GM12873 (cell line): ENCODE results near the gene CIB4.

Experiments used
- CTCF ChIP-seq: IDR thresholded peaks from 2 replicates; pipeline ENCODE4 v1.5.1; 2012; ENCODE audit warnings: low read depth, mild to moderate bottlenecking, moderate library complexity, low read length, control low read depth; ENCODE audit not compliant: insufficient read depth; ENCODE audit errors: missing control alignments

The CIB4 gene

GRCh38 chr2:26588576-26588975 is 52.6 kb downstream of the CIB4 start:
- TF ChIP-seq CTCF = no peak

GRCh38 chr2:26587994-26588393 is 53.2 kb downstream of the CIB4 start:
- no peak for TF ChIP-seq CTCF

GRCh38 chr2:26585966-26586365 is 55.2 kb downstream of the CIB4 start:
- no peak for TF ChIP-seq CTCF

- TF ChIP-seq CTCF = no peak
These were observed 56.1 kb downstream of the CIB4 start for GRCh38 chr2:26585100-26585499.

- no peak for TF ChIP-seq CTCF
These were observed 56.5 kb downstream of the CIB4 start for GRCh38 chr2:26584656-26585055.

GRCh38 chr2:26584191-26584590 is 57.0 kb downstream of the CIB4 start:
- no peak for TF ChIP-seq CTCF

- TF ChIP-seq CTCF = no peak
These were observed 57.7 kb downstream of the CIB4 start for GRCh38 chr2:26583381-26583911.
